ENCODE data around the gene PCDHA7. TPM values are rescaled to one million over a fixed set of nuclear protein-coding genes. Genes with fewer than 3 reads are reported as not detected.
A peak's percentile ranks its signal among the peaks of the same experiment; 100 is the strongest.
"Not testable (repeated sequence)": the region's sequence is repeated elsewhere in the genome, so short reads cannot be mapped to it uniquely, and the experiment has no call there.

The PCDHA7 gene
- total RNA-seq, 1 experiment from 2014 or later = 2.7 TPM

DNA sequence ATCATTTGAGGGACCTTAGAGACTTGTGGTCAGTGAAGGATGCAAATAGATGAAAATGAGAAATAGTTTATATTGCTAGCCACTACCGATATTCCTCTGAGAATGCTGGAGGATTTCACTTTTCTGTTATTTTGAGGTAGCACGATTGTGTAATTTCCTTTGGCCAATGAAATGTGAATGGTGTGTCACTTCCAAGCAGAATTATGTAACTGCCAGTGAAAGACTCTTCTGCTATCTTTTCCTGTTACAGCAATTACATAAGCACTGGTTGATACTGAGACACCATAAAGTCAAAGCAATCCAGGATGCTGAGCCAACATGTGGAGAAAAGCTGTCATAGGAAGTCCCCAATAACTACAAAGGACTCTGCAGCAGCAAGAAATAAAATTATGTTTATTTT is 43.0 kb upstream of the PCDHA7 start:
- CTCF ChIA-PET = no interaction called here
- Mint-ChIP-seq H3K4me1 (peaks cover 7% of the 10 kb centered on the region; the same call in 1 of the 2 replicates), H3K27ac (no peak overlapping the region), H3K4me3 (no peak overlapping the region), H3K27me3 (ENCODE audit: low read depth) (peaks cover 3% of the 10 kb centered on the region; the same call in 1 of the 2 replicates), H3K36me3 (peaks cover 19% of the 10 kb centered on the region), H3K9me3 (peaks cover 18% of the 10 kb centered on the region)
- DNase-seq (ENCODE audit: low spot score) (no peak), ATAC-seq (no peak)
- POLR2A ChIA-PET = no interaction called here
- TF ChIP-seq, protein P1, sequence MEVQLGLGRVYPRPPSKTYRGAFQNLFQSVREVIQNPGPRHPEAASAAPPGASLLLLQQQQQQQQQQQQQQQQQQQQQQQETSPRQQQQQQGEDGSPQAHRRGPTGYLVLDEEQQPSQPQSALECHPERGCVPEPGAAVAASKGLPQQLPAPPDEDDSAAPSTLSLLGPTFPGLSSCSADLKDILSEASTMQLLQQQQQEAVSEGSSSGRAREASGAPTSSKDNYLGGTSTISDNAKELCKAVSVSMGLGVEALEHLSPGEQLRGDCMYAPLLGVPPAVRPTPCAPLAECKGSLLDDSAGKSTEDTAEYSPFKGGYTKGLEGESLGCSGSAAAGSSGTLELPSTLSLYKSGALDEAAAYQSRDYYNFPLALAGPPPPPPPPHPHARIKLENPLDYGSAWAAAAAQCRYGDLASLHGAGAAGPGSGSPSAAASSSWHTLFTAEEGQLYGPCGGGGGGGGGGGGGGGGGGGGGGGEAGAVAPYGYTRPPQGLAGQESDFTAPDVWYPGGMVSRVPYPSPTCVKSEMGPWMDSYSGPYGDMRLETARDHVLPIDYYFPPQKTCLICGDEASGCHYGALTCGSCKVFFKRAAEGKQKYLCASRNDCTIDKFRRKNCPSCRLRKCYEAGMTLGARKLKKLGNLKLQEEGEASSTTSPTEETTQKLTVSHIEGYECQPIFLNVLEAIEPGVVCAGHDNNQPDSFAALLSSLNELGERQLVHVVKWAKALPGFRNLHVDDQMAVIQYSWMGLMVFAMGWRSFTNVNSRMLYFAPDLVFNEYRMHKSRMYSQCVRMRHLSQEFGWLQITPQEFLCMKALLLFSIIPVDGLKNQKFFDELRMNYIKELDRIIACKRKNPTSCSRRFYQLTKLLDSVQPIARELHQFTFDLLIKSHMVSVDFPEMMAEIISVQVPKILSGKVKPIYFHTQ (CRISPR knock-in tag; IDR thresholded peaks at IDR 0.05) = no peak

DNA sequence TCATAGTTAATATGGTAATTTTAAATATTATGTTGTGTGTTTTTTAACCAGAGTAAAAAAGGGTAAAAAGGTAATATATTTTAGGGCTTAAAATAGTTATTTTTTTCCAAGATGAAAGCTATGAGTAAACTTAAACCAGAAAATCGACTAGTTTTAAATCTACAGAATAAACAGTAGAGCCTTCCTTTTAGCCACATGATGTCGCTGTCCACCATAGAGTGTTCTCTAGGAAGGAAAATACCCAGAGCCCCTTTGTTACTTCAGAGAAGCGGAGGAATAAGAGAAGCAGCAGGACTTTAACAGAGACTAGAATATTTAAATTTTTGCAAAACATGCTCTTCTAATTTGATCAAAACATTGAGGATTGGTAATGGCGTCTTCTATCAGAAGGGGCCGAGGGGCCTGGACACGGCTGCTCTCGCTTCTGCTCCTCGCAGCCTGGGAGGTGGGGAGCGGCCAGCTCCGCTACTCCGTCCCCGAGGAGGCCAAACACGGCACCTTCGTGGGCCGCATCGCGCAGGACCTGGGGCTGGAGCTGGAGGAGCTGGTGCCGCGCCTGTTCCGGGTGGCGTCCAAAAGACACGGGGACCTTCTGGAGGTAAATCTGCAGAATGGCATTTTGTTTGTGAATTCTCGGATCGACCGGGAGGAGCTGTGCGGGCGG is 39.3 kb upstream of the PCDHA7 start, which contains the start of gene PCDHA2:
Gene PCDHA2 (plus strand): TSS at position 258 of the 664 bp plus-strand sequence.
- ATAC-seq (peak; percentile 89), DNase-seq (ENCODE audit: low spot score) (no peak)
- no peaks in the 10 kb centered on the region for H3K27me3 Mint-ChIP-seq (ENCODE audit: low read depth)
- H3K9me3 Mint-ChIP-seq = no peaks in the 10 kb centered on the region; the same call in 1 of the 2 replicates
- H3K4me1 Mint-ChIP-seq = peaks cover 4% of the 10 kb centered on the region; the same call in 1 of the 2 replicates
- TF ChIP-seq, protein P2, sequence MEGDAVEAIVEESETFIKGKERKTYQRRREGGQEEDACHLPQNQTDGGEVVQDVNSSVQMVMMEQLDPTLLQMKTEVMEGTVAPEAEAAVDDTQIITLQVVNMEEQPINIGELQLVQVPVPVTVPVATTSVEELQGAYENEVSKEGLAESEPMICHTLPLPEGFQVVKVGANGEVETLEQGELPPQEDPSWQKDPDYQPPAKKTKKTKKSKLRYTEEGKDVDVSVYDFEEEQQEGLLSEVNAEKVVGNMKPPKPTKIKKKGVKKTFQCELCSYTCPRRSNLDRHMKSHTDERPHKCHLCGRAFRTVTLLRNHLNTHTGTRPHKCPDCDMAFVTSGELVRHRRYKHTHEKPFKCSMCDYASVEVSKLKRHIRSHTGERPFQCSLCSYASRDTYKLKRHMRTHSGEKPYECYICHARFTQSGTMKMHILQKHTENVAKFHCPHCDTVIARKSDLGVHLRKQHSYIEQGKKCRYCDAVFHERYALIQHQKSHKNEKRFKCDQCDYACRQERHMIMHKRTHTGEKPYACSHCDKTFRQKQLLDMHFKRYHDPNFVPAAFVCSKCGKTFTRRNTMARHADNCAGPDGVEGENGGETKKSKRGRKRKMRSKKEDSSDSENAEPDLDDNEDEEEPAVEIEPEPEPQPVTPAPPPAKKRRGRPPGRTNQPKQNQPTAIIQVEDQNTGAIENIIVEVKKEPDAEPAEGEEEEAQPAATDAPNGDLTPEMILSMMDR (IDR thresholded peaks at IDR 0.05) = 0 out of 2 replicates have a peak, but pooled peaks have one; percentile 10
- TF ChIP-seq, protein P3, sequence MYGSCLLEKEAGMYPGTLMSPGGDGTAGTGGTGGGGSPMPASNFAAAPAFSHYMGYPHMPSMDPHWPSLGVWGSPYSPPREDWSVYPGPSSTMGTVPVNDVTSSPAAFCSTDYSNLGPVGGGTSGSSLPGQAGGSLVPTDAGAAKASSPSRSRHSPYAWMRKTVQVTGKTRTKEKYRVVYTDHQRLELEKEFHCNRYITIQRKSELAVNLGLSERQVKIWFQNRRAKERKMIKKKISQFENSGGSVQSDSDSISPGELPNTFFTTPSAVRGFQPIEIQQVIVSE (CRISPR knock-in tag; IDR thresholded peaks at IDR 0.05; ENCODE audit: borderline replicate concordance) = no peak
- TF ChIP-seq, protein P4, sequence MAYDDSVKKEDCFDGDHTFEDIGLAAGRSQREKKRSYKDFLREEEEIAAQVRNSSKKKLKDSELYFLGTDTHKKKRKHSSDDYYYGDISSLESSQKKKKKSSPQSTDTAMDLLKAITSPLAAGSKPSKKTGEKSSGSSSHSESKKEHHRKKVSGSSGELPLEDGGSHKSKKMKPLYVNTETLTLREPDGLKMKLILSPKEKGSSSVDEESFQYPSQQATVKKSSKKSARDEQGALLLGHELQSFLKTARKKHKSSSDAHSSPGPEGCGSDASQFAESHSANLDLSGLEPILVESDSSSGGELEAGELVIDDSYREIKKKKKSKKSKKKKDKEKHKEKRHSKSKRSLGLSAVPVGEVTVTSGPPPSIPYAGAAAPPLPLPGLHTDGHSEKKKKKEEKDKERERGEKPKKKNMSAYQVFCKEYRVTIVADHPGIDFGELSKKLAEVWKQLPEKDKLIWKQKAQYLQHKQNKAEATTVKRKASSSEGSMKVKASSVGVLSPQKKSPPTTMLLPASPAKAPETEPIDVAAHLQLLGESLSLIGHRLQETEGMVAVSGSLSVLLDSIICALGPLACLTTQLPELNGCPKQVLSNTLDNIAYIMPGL (CRISPR knock-in tag; IDR thresholded peaks at IDR 0.05) = 0 out of 2 replicates have a peak, but pooled peaks have one; percentile 37
- peak within 1 kb of the TSS; percentile 87 for H3K4me3 Mint-ChIP-seq
- ChIA-PET CTCF (interaction anchor here (0.6 to 4.2 kb wide), 31 partner anchors 10 to 327 kb away, joined by 3 to 91 read pairs (median 4); partner anchors contain the start of genes EIF4EBP3, PCDHA1, PCDHA10 and PCDHA11), POLR2A (no interaction called here)
- peak within 1 kb of the TSS; percentile 49; the same call in 1 of the 2 replicates for H3K27ac Mint-ChIP-seq
- peaks cover 11% of the 10 kb centered on the region for H3K36me3 Mint-ChIP-seq

DNA sequence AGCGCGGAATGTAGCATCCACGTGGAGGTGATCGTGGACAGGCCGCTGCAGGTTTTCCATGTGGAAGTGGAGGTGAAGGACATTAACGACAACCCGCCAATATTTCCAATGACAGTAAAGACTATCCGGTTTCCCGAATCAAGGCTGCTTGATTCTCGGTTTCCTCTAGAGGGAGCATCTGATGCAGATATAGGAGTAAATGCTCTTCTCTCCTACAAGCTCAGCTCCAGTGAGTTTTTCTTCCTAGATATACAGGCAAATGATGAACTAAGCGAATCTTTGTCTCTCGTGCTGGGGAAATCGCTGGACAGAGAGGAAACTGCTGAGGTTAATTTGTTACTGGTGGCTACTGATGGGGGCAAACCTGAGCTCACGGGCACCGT is 38.8 kb upstream of the PCDHA7 start:
- peak; percentile 88 for ATAC-seq
- Mint-ChIP-seq H3K36me3 (peaks cover 11% of the 10 kb centered on the region), H3K4me3 (peak overlapping the region; percentile 87), H3K27ac (0 out of 2 replicates have a peak overlapping the region, but pooled peaks have one; percentile 27), H3K27me3 (ENCODE audit: low read depth) (no peaks in the 10 kb centered on the region), H3K9me3 (no peaks in the 10 kb centered on the region), H3K4me1 (peaks cover 4% of the 10 kb centered on the region; the same call in 1 of the 2 replicates)
- ChIA-PET POLR2A (no interaction called here), CTCF (interaction anchor here (0.6 to 4.2 kb wide), 26 partner anchors 10 to 296 kb away, joined by 3 to 91 read pairs (median 5); partner anchors contain the start of genes EIF4EBP3, PCDHA1, PCDHA10 and PCDHA11)
- DNase-seq (ENCODE audit: low spot score) = no peak
- TF ChIP-seq, protein P5, sequence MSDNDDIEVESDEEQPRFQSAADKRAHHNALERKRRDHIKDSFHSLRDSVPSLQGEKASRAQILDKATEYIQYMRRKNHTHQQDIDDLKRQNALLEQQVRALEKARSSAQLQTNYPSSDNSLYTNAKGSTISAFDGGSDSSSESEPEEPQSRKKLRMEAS (CRISPR knock-in tag; IDR thresholded peaks at IDR 0.05) = peak; percentile 23; the same call in 1 of the 2 replicates
- no peak for TF ChIP-seq NR2C2 (CRISPR knock-in tag; IDR thresholded peaks at IDR 0.05)

DNA sequence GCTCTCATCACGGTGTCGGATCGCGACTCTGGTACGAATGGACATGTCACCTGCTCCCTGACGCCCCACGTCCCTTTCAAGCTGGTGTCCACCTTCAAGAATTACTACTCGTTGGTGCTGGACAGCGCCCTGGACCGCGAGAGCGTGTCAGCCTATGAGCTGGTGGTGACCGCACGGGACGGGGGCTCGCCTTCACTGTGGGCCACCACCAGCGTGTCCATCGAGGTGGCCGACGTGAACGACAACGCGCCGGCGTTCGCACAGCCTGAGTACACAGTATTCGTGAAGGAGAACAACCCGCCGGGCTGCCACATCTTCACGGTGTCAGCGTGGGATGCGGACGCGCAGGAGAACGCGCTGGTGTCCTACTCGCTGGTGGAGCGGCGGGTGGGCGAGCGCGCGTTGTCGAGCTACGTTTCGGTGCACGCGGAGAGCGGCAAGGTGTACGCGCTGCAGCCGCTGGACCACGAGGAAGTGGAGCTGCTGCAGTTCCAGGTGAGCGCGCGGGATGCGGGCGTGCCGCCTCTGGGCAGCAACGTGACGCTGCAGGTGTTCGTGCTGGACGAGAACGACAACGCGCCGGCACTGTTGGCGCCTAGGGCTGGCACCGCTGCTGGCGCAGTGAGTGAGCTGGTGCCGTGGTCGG is 37.9 kb upstream of the PCDHA7 start:
- CTCF ChIA-PET = interaction anchor here (0.7 to 4.2 kb wide), 9 partner anchors 10 to 255 kb away, joined by 3 to 91 read pairs (median 9); partner anchors contain the start of genes PCDHA1, PCDHA4, PCDHA6 and PCDHA7
- H3K27me3 Mint-ChIP-seq (ENCODE audit: low read depth); DNase-seq (ENCODE audit: low spot score); POLR2A ChIA-PET; ATAC-seq; H3K9me3 Mint-ChIP-seq; H3K4me3 Mint-ChIP-seq; H3K27ac Mint-ChIP-seq; H3K4me1 Mint-ChIP-seq: not testable (repeated sequence)
- peaks cover 11% of the 10 kb centered on the region for H3K36me3 Mint-ChIP-seq
- 0 out of 2 replicates have a peak, but pooled peaks have one; percentile 28 for TF ChIP-seq ZNF219 (CRISPR knock-in tag; IDR thresholded peaks at IDR 0.05; ENCODE audit: borderline replicate concordance)
- 0 out of 2 replicates have a peak, but pooled peaks have one; percentile 39 for TF ChIP-seq RELA (CRISPR knock-in tag; IDR thresholded peaks at IDR 0.05; ENCODE audit: borderline replicate concordance)

All from WTC11 (cell line).